ENCODE data around the gene MOSMO. TPM values are rescaled to one million over a fixed set of nuclear protein-coding genes. Genes with fewer than 3 reads are reported as not detected.
A peak's percentile ranks its signal among the peaks of the same experiment; 100 is the strongest.

Gene MOSMO
- total and polyA plus RNA-seq, 8 donors, result 1.2 to 32.3 (median 7.7) TPM

DNA sequence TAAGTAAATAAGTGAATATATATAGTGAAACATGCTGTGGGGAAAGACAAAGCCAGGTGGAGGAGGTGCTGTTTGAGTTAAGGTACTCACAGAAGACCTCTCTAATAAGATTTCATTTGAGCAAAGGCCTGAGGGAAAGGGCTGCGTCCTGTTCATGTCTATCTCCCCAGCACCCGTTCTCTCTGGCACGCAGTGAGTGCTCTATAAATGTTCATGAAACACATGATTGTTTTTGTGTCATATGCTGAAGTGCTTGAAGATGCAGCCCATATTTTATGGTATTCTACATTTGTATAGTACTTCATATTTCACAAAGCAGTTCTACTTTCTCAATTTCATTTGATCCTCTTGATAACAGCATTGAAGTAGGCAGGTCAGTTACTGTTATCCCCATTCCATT lies 85.4 kb downstream of the MOSMO start:
- H3K4me3 ChIP-seq, result no peak overlapping the region
- no peaks in the 10 kb centered on the region for H3K36me3 ChIP-seq
- no peak overlapping the region for H3K27ac ChIP-seq
- 78 to 87% (median 85%) methylated on average over 3 of the region's 3 CpGs for WGBS, 5 donors
- TF ChIP-seq CTCF (IDR thresholded peaks at IDR 0.05), result no peak
- no peak for TF ChIP-seq EP300 (IDR thresholded peaks at IDR 0.05)
- TF ChIP-seq POLR2AphosphoS5 (IDR thresholded peaks at IDR 0.05), result no peak
- TF ChIP-seq POLR2A (IDR thresholded peaks at IDR 0.05), result no peak
- peaks cover 0 to 26% (median 0%) of the 10 kb centered on the region in 3 donors for H3K27me3 ChIP-seq
- intact Hi-C loops (cut with DNase I; ENCODE audit: low total_unique reads), result no loop called here
- DNase-seq, result no peak
- H3K9me3 ChIP-seq, result no peaks in the 10 kb centered on the region
- peaks cover 0 to 7% (median 0%) of the 10 kb centered on the region in 4 donors for H3K4me1 ChIP-seq

- Histone ChIP-seq H3K36me3 (no peaks in the 10 kb centered on the region), H3K4me3 (no peak overlapping the region), H3K4me1 (peaks cover 0 to 7% (median 0%) of the 10 kb centered on the region in 4 donors), H3K9me3 (no peaks in the 10 kb centered on the region), H3K27me3 (peaks cover 0 to 26% (median 0%) of the 10 kb centered on the region in 3 donors), H3K27ac (no peak overlapping the region)
- WGBS, 5 donors, result 64 to 66% (median 65%) methylated on average over 3 of the region's 3 CpGs
- TF ChIP-seq POLR2AphosphoS5 (IDR thresholded peaks at IDR 0.05) (no peak), EP300 (IDR thresholded peaks at IDR 0.05) (no peak), POLR2A (IDR thresholded peaks at IDR 0.05) (no peak), CTCF (IDR thresholded peaks at IDR 0.05) (no peak)
- intact Hi-C loops (cut with DNase I; ENCODE audit: low total_unique reads), result no loop called here
- DNase-seq, result no peak
Observed at GRCh38 chr16:22093996-22094395, 86.1 kb downstream of the MOSMO start.

DNA sequence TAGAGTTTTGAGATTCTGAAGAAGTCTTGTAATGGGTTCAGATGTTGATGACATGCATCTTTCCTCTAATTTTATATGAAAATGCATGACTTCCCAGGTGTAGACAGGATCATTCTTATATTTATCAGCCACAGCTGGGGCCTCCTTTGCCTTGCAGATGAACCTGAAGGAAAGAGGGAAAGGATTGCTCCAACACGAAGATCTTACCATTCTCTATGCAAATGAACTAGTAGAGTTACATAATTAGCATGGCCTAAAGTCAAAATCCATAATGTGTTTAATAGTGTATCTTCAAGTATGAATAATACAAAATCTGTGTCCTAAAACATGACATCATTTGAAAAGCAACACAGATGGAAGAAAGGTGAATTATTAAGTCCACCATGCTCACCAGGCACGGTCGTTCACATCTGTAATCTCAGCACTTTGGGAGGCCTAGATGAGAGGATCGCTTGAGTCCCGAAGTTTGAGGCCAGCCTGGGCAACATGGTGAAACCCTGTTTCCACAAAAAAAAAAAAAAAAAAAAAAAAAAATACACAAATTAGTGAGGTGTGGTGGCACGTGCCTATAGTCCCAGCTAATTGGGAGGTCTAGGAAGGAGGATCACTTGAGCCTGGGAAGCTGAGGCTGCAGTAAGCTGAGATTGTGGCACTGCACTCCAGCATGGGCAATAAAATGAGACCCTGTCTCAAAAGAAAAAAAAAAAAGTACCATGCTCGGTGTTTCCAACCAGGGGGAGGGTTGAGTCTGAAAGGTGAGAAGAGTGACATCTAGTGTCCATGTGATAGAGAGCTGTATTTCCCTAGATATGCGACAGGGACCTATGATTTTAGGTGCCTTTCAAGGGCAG lies 90.7 kb downstream of the MOSMO start:
- Histone ChIP-seq H3K4me1 (no peaks in the 10 kb centered on the region), H3K27ac (no peak overlapping the region), H3K27me3 (peaks cover 0 to 26% (median 0%) of the 10 kb centered on the region in 3 donors), H3K4me3 (no peak overlapping the region), H3K9me3 (no peaks in the 10 kb centered on the region), H3K36me3 (no peaks in the 10 kb centered on the region)
- DNase-seq, result peak in 1 of 2 donors; percentile 72
- 45 to 51% (median 48%) methylated on average over 8 of the region's 8 CpGs for WGBS, 5 donors
- TF ChIP-seq POLR2AphosphoS5 (IDR thresholded peaks at IDR 0.05) (no peak), CTCF (IDR thresholded peaks at IDR 0.05) (peak in 5 of 7 experiments; percentile 15 to 55 (median 44))
- intact Hi-C loops (cut with DNase I; ENCODE audit: low total_unique reads), result no loop called here

DNA sequence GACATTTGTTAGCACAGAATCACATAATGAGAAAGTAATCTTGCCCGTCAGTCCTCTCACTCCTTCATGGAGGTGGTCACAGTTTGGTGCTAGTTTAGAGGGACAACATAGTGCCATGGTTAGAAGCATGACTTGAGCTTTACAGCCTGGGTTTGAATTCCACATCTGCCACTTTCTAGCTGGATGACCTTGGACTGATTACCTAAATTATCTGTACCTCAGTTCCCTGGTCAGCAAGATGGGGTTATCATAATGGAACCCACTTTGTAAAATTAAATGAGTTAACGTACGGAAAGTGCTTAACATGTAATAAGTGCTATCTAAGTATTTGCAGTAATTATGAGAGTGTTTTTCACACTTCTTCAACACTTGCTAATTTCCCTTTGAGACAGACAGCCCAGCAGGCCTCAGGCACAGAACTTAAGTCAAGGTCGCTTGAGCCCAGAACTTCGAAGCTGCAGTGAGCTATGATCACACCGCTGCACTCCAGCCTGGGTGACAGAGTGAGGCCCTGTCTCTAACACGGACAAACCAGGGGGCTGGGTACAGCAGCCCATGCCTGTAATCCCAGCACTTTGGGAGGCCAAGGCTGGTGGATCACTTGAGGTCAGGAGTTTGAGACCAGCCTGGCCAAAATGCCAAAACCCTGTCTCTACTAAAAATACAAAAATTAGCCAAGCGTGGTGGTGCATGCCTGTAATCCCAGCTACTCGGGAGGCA lies 91.5 kb downstream of the MOSMO start:
- Histone ChIP-seq H3K36me3 (no peaks in the 10 kb centered on the region), H3K4me1 (no peaks in the 10 kb centered on the region), H3K9me3 (no peaks in the 10 kb centered on the region), H3K4me3 (no peak overlapping the region), H3K27ac (no peak overlapping the region), H3K27me3 (peaks cover 0 to 26% (median 0%) of the 10 kb centered on the region in 3 donors)
- intact Hi-C loops (cut with DNase I; ENCODE audit: low total_unique reads), result no loop called here
- TF ChIP-seq CTCF (IDR thresholded peaks at IDR 0.05), result peak in 1 of 7 experiments; percentile 2
- no peak for TF ChIP-seq POLR2A (IDR thresholded peaks at IDR 0.05)
- no peak for DNase-seq
- 77 to 83% (median 78%) methylated on average over 9 of the region's 9 CpGs for WGBS, 5 donors

Measured in stomach (tissue), 9 donors.